Activated CD8-positive, alpha-beta memory T cell treated with anti-CD3 and anti-CD28 coated beads for 36 hours (primary cell): ENCODE results near the gene TAPBP. TPM values are rescaled to one million over a fixed set of nuclear protein-coding genes. Genes with fewer than 3 reads are reported as not detected.
"Not testable (repeated sequence)": the region's sequence is repeated elsewhere in the genome, so short reads cannot be mapped to it uniquely, and the experiment has no call there.

Experiments
- CTCF ChIA-PET: fragments of 350-600 bp; sonication (Branson Sonifier 250); formaldehyde crosslinking; loops from one replicate; lab custom pipeline; 2021; ENCODE audit warnings: antibody characterized with exemption; lab: Charles Lee
- POLR2A ChIA-PET: fragments of 350-600 bp; sonication (Branson Sonifier 250); formaldehyde crosslinking; loops from one replicate; lab custom pipeline; 2021; ENCODE audit warnings: antibody characterized with exemption; lab: Charles Lee
- total RNA-seq, 2 experiments: library from RNA; stranded (reverse); gene quantifications; one replicate each; pipeline ENCODE4 v1.2.3, GENCODE V29; 2021

Gene TAPBP
- total RNA-seq, 2 experiments from 2014 or later: 184 to 189 TPM

DNA sequence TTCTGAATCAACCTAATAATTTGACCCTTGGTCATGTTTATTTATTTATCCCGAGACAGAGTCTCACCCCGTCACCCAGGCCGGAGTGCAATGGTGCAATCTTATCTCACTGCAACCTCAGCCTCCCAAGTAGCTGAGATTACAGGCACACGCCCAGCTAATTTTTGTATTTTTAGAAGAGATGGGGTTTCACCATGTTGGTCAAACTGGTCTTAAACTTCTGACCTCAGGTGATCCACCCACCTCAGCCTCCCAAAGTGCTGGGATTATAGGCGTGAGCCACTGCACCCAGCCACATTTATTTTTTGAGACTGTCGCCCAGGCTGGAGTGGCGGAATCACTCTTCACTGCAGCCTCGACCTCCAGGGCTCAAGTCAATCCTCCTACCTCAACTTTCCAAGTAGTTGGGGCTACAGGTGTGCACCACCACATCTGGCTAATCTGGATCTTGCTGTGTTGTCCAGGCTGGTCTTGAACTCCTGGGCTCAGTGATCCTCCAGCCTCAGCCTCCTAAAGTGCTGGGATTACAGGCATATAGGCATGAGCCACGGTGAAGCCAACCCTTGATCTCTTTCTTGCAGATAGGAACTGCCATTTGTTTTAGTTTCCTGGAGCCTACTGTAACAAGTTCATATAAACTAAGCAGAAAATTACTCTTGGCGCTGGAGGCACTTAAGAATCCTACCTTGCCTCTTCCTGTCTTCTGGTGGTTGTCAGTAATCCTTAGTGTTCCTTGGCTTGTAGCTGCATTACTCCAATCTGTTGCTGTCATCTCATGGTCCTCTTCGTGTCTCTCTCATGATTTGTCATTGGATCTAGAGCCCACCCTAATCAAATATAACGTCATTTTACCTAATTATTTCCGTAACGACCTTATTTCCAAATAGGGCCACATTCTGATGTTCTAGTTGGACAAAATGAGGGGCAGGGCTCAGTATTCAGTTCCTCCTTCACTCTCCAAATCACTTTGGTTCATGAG lies 39.7 kb downstream of the TAPBP start:
- ChIA-PET POLR2A (no interaction called here), CTCF (no interaction called here)

DNA sequence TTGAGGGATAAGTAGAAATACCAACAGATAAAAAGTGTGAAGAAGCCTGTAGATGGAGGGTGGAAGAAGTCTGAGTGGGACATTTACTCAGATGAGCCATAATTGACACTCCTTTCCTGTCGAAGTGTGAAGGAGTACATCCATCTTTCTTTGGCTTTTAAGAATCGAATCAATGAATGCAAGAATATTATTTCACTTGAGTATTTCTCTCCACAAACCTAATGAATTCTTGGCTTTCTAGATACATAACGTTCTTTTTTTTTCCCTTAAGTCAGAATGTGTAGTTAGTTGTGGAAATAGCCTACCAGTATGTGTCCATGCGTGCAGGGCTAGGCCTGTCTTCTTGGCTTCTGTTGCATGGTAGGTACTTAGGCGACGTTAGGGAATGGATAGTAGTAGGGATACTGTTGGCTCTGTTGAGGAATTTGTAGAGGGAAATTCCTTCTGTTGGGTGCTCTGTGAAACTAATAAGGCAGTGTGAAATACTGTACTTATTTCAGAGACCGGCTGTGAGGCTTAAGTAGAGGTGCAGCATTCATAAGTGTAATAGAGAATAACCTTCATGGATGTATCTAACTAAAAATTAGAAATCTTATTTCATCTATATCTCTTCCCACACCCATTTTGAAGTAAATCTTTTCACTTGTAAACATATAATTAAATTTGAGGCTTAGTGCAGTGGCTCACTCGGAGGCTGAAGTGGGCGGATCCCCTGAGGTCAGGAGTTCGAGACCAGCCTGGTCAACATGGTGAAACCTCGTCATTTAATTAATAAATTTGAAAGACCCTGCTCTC lies 40.6 kb downstream of the TAPBP start:
- POLR2A ChIA-PET: interaction anchor here (2.0 kb wide), 1 partner anchor 65 kb away, joined by 6 read pairs; the partner anchor contains the start of gene RING1
- CTCF ChIA-PET: no interaction called here

DNA sequence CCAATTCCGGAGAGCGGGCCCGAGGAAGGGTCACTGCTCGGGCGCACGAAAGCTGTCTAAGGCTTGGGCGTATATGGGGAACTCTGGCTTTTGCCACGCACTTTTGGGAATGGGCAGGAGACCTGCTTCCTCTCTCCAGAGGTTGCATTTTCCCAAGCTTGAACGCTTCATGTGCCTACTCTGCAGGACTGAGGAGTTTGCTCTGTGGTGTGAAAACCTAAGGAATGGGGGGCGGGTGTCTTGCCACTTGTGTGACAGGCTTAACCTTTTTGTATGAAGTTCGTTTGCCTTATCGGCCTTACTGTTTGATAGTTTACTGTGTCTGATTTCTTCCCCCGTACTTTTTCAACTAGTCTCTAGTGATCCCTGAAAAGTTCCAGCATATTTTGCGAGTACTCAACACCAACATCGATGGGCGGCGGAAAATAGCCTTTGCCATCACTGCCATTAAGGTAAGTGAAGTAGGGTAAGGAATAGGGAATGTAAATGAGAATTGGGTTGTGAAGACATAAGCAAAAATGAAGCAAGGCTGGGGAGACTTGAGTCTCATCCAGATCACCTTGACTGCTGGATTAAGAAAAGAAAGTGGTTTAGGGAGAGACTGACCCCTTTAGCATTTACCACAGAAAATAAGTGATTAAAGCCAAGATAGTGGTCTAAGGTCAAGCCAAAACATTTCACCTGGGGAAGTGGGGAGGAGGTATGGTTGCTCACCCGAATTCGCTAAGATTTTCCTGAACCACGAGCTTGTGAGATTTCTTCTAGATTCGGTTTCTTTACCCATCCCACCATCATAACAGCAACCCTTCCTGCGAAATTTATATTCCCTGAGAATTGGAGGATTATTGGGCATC lies 41.4 kb downstream of the TAPBP start:
- CTCF ChIA-PET: interaction anchor here (0.6 to 2.0 kb wide), 3 partner anchors 17 to 380 kb away, joined by 3 to 7 read pairs (median 4); partner anchors contain the start of gene PFDN6
- POLR2A ChIA-PET: interaction anchor here (0.6 to 2.6 kb wide), 10 partner anchors 8 to 301 kb away, joined by 3 to 33 read pairs (median 8); partner anchors contain the start of genes PFDN6, RGL2, RING1 and WDR46

DNA sequence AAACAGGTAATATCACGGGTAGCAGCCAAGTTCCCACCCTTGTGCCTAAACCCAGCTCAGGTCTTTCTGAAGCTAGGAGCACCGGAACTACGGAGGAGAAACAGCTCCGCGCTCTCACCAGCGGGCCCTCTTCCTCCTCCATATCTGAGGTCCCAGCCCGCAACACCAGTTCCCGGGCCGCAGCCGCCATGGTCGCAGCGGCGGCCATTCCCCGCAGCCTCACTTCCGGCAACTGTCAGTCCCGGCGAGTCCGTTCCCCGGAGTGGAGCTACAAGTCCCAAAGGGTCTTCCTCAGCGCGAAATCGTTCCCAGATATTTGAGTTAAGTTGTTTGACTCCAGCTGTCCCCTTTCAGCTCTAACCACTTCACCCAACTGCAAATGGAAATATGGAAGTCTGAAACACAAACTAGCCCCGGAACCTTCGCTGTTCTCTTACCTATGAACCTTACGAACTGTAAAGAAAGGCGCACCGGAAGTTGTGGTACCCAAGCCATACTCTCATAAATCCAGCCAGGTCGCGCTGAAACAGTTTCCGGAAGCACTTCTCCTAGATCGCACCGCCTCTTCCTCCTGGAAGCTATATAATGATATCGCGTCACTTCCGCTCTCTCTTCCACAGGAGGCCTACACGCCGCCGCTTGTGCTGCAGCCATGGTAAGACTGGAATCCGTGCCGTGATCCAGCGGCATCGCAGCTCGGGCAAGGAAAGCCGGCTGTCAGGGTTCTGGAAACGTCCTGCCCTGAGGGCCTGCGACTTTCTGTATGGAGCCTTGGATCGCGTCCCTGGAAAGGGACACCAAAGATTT lies 42.2 kb downstream of the TAPBP start, which contains the start of the genes RPS18 and VPS52:
Gene RPS18 (plus strand): TSS at position 608 of the 807 bp plus-strand sequence. CDS start 45 bp downstream, at position 653.
Gene VPS52 (minus strand): TSS at position 409 of the 807 bp plus-strand sequence. CDS start 201 bp downstream, at position 208.
- POLR2A ChIA-PET: interaction anchor here (0.5 to 2.6 kb wide), 15 partner anchors 8 to 1074 kb away, joined by 3 to 33 read pairs (median 6); partner anchors contain the start of genes BAK1, PFDN6, RGL2 and RING1
- CTCF ChIA-PET: interaction anchor here (0.6 to 2.0 kb wide), 6 partner anchors 18 to 381 kb away, joined by 3 to 7 read pairs (median 4); partner anchors contain the start of genes HSD17B8 and PFDN6

DNA sequence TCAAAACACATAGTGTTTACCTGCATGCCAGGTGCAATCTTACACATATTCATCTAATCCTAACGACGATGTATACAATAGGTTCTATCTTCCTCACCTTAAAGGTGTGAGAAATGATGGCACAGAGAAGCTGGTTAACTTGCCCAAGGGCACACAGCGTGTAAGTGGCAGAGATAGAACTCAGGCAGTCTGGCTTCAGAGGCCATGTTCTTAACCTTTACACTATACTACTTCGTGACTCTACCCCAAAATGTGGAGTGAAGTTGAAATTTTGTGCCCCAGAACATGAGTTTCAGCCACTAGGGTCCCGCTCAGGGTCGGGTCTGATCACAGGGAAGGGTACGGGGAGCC lies 42.8 kb downstream of the TAPBP start:
- CTCF ChIA-PET: interaction anchor here (0.7 to 2.0 kb wide), 4 partner anchors 19 to 66 kb away, joined by 4 to 7 read pairs (median 4); partner anchors contain the start of genes HSD17B8 and PFDN6
- POLR2A ChIA-PET: interaction anchor here (0.8 to 2.6 kb wide), 10 partner anchors 9 to 309 kb away, joined by 3 to 33 read pairs (median 6); partner anchors contain the start of genes BAK1, PFDN6, RGL2 and WDR46

DNA sequence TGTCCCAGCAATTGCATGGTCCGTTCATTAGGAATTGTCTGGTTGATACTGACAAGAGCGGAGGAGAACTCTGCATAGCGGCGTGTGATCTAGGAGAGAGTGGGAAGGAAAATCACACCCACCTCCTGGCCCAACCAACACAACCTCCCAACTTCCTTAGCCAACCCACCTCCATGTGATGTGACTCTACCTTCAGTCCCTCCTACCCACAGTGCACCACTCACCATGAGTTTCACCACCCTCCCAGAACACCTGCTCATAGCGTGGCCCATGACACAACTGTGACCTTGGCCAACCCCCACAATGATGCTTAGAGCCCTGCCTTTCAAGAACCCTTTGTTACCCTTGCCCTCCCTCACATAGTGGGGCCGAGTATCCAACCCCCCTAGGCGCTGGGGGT lies 49.9 kb downstream of the TAPBP start:
- CTCF ChIA-PET: interaction anchor here (0.8 kb wide), 1 partner anchor 9 kb away, joined by 3 read pairs; no protein-coding TSS in a partner anchor
- POLR2A ChIA-PET: interaction anchor here (0.6 kb wide), 1 partner anchor 37 kb away, joined by 3 read pairs; no protein-coding TSS in a partner anchor

DNA sequence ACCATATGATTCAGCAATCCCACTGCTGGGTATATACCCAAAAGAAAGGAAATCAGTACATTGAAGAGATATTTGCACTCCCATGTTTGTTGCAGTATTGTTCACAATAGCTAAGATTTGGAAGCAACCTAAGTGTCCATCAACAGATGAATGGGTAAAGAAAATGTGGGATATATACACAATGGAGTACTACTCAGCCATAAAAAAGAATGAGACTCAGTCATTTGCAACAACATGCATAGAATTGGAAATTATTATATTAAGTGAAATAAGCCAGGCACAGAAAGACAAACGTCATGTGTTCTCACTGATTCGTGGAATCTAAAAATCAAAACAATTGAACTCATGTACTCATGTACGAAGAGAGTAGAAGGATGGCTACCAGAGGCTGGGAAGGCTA lies 51.4 kb downstream of the TAPBP start:
- CTCF ChIA-PET: not testable (repeated sequence)
- POLR2A ChIA-PET: interaction anchor here (0.6 to 1.4 kb wide), 2 partner anchors 15 to 27 kb away, joined by 3 read pairs; partner anchors contain the start of genes B3GALT4 and PFDN6

DNA sequence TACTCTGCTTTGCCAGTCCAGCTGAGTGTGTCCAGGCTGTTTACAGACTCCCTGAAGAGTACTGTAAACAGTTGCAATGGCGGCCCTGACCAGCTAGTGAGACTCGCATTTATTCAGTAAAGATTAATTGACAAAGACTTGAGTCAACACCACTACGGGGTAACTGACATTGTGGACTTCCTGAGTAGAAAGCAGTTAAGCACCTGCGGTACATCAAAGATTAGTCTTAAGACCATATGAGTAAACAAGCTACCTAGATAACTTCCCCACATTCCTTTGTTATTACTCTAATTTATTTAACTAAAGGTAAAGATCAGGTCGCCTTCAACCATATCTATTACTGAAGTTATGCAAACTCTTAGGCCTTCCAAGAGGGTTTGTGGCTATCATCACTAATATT lies 54.8 kb downstream of the TAPBP start:
- ChIA-PET CTCF (no interaction called here), POLR2A (interaction anchor here (0.7 to 0.8 kb wide), 2 partner anchors 9 to 59 kb away, joined by 3 to 7 read pairs; no protein-coding TSS in a partner anchor)

DNA sequence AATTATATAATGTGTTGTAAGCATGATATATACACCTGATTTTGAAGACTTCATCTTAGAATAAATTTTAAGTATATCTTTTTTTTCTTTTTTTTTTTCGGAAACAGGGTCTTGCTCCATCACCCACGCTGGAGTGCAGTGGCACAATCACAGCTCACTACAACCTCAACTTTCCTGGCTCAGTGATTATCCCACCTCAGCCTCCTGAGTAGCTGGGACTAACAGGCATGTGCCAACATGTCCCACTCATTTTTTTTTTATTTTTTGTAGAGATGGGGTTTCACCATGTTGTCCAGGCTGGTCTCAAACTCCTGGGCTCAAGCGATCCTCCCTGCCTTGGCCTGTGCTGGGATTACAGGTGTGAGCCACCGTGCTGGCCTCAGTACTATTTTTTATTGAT lies 59.3 kb downstream of the TAPBP start:
- ChIA-PET CTCF (interaction anchor here (0.7 kb wide), 3 partner anchors 9 to 257 kb away, joined by 3 read pairs; no protein-coding TSS in a partner anchor), POLR2A (interaction anchor here (0.6 kb wide), 1 partner anchor 172 kb away, joined by 6 read pairs; no protein-coding TSS in a partner anchor)

DNA sequence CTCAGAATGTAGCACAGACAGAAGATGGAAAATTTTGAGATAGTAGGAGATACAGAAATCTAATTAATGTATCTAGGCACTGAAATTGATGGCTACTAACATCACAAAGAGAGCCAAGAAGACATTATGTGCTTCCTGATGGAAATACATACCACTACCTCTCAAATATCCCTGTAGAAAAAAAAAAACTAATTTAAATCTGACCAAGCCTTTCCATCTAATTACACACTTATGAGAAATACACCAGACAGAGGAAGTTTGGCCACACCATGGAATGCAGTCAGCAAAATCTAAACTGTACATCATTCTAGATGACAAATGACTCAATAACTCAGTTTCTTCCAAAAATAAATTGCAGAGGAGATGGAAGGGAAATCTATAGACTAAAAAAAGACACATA lies 61.1 kb downstream of the TAPBP start:
- ChIA-PET POLR2A (no interaction called here), CTCF (no interaction called here)

DNA sequence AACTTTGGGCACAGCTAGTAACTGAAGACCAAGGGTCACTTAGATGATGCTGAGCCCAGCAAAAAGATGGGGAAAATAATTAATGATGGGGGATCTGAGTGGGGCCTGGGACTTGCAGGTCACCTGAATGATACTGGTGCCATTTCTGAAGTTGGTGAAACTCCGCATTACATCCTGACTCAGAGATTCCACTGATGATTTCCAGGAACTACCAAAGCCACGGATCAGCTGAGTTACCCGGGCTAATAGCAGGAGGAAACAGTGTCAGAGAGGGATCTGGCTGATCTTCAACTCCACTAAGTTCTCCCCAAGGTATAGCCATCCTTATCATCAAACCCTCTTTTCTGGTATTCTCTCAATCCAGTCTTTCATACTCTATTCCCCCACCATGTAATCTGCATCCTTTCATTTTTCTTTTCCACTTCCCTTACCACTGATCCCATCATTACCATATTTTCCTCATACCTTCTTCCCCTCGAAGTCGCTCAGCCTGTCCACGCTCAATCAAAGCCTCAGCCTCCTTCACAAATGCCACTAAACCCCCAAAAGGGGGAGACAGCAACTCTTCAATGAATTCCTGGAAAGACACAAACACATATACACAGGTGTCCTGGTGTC lies 62.4 kb downstream of the TAPBP start:
- CTCF ChIA-PET: interaction anchor here (0.6 to 0.8 kb wide), 3 partner anchors 19 to 46 kb away, joined by 3 to 4 read pairs (median 4); no protein-coding TSS in a partner anchor

DNA sequence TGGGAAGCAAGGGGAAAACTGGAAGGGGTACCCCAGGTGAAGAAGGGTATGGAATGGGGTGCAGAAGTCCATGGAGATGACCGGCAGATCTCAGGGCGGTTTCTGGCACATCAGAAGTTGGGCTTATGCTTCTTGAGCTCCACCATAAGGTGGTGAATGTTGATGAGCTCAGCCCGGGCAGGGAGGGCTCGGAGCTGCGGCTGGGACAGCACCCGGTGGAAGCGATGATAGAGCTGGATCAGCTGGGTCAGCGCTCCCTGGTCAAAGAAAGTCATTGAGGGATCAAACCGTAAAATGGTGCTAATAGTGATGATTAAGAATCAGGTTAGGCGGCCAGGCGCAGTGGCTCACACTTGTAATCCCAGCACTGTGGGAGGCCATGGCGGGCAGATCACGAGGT lies 63.1 kb downstream of the TAPBP start:
- ChIA-PET CTCF (interaction anchor here (0.6 to 1.5 kb wide), 2 partner anchors 19 to 26 kb away, joined by 4 to 5 read pairs; partner anchors contain the start of gene B3GALT4), POLR2A (interaction anchor here (0.7 to 3.6 kb wide), 4 partner anchors 21 to 279 kb away, joined by 3 to 33 read pairs (median 8); partner anchors contain the start of genes RPS18 and VPS52)

More for the DNA sequence above, 62.4 kb downstream of the TAPBP start:
- POLR2A ChIA-PET: interaction anchor here (0.7 to 3.6 kb wide), 2 partner anchors 20 to 84 kb away, joined by 4 to 33 read pairs; partner anchors contain the start of genes RPS18 and VPS52

DNA sequence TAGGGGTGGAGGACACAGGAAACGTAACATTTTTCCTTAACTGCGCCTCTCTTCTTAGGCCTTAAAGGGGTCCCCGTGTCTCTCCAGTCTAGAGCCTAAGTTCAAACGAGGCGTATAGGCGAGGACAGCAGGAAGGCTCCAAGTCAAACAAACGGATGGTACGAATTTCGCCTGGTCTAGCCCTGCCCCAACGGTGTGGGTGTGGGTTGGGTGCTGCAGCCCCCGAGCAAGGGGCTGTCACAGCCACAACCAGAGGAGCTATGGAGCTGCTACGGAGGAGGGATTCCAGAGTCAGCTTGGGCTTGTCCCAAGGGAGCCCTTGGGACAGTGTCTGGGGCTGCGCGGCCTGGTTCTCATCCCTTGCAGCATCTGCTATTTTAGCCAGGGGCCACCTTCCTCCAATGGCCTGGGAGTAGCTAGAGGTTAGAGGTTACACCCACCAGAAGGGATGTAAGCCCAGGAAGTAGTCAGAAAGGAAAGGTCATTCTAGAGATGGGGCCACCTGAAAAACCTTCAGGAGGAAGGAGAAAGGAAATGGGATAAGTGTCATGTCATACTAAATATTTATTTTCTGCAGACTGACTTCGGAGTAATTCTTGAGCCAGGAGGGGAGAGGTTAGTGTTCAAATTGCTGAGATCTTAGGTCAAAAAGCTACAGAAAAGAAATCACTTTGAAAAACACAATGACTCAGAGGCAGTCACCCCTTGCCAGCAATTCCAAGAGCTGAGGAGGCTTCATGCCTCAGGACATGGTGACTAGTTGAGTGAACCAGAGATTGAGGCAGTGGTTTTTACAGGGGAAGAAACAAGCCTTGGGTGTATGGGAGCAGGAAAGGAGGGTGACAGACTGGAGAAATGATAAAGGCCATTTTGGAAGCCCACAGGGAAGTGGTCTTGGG lies 63.9 kb downstream of the TAPBP start:
- POLR2A ChIA-PET: interaction anchor here (0.7 to 3.6 kb wide), 7 partner anchors 9 to 461 kb away, joined by 3 to 33 read pairs (median 4); partner anchors contain the start of genes HSD17B8, RING1, RPS18 and UQCC2

More for the DNA sequence above, 63.9 kb downstream of the TAPBP start:
- CTCF ChIA-PET: interaction anchor here (0.8 to 2.7 kb wide), 7 partner anchors 21 to 88 kb away, joined by 3 to 21 read pairs (median 7); partner anchors contain the start of genes B3GALT4, HSD17B8, PFDN6 and RING1
